CD14-positive monocyte (primary cell): ENCODE measurements around the gene GPER1. TPM values are rescaled to one million over a fixed set of nuclear protein-coding genes. Genes with fewer than 3 reads are reported as not detected.

ENCODE experiments used
- DNase-seq, 3 donors: peaks; one replicate each; pipeline ENCODE4 v3.0.0-alpha.2; 2011 to 2022
- H2AFZ ChIP-seq: 2 replicates; pipeline ENCODE4 v1.6.0; 2012; ENCODE audit warnings: mild to moderate bottlenecking, low read depth, low read length, inconsistent platforms; ENCODE audit not compliant: insufficient read depth, poor library complexity, severe bottlenecking
- H3K27ac ChIP-seq, 2 donors: 1 replicate in 1 of 2; 2 replicates in 1 of 2; pipeline ENCODE4 v1.5.1; 2012 to 2013; ENCODE audit warnings: low read length in 2 of 2, control low read depth in 1 of 2, inconsistent platforms in 1 of 2, low read depth in 1 of 2, mild to moderate bottlenecking in 1 of 2
- H3K27me3 ChIP-seq, 2 donors: one replicate each; pipeline versions ENCODE4 v1.6.0 to v1.6.1; 2011 to 2013; ENCODE audit warnings: low read length in 2 of 2; ENCODE audit not compliant: control insufficient read depth in 2 of 2, insufficient read depth in 2 of 2
- H3K36me3 ChIP-seq, 2 donors: replicated peaks in 1 of 2; 1 replicate in 1 of 2; 2 replicates in 1 of 2; pipeline versions ENCODE4 v1.5.1 to v1.6.1; 2012 to 2013; ENCODE audit warnings: low read length in 2 of 2, control low read depth in 1 of 2, inconsistent platforms in 1 of 2, mild to moderate bottlenecking in 1 of 2; ENCODE audit not compliant: insufficient read depth in 2 of 2, control insufficient read depth in 1 of 2
- H3K4me1 ChIP-seq, 2 donors: 1 replicate in 1 of 2; 2 replicates in 1 of 2; pipeline versions ENCODE4 v1.5.1 to v1.6.1; 2012 to 2013; ENCODE audit warnings: low read length in 2 of 2, control low read depth in 1 of 2, inconsistent platforms in 1 of 2, mild to moderate bottlenecking in 1 of 2, moderate library complexity in 1 of 2; ENCODE audit not compliant: insufficient read depth in 2 of 2, control insufficient read depth in 1 of 2
- H3K4me2 ChIP-seq: replicated peaks from 2 replicates; pipeline ENCODE3; 2012; ENCODE audit warnings: low read length, moderate library complexity, mild to moderate bottlenecking; ENCODE audit not compliant: poor library complexity, severe bottlenecking; ENCODE audit errors: extremely low read depth
- H3K4me3 ChIP-seq, 3 experiments: fragments of 200-600 bp in 1 of 3; sonication (generic) in 1 of 3; replicated peaks in 1 of 3; 1 replicate in 2 of 3; 2 replicates in 1 of 3; pipeline ENCODE4 v1.5.1; 2011 to 2013; ENCODE audit warnings: low read length in 3 of 3, mild to moderate bottlenecking in 3 of 3, control low read depth in 2 of 3, low read depth in 2 of 3, inconsistent platforms in 1 of 3, moderate library complexity in 1 of 3
- H3K79me2 ChIP-seq: 2 replicates; pipeline ENCODE4 v1.6.0; 2012; ENCODE audit warnings: mild to moderate bottlenecking, control low read depth, inconsistent platforms, low read length, moderate library complexity; ENCODE audit not compliant: insufficient read depth
- H3K9ac ChIP-seq: 2 replicates; pipeline ENCODE4 v1.6.0; 2017; ENCODE audit warnings: low read length, mild to moderate bottlenecking; ENCODE audit not compliant: insufficient read depth, poor library complexity, severe bottlenecking
- H3K9me3 ChIP-seq, 2 donors: replicated peaks in 1 of 2; 1 replicate in 1 of 2; 2 replicates in 1 of 2; pipeline versions ENCODE4 v1.5.1 to v1.6.1; 2012 to 2013; ENCODE audit warnings: low read length in 2 of 2, control low read depth in 1 of 2; ENCODE audit not compliant: control insufficient read depth in 1 of 2, insufficient read depth in 1 of 2
- H4K20me1 ChIP-seq: 2 replicates; pipeline ENCODE4 v1.6.0; 2012; ENCODE audit warnings: mild to moderate bottlenecking, low read length, control low read depth, moderate library complexity; ENCODE audit not compliant: insufficient read depth
- H3K27ac Mint-ChIP-seq, 7 donors: one replicate each; pipeline ENCODE4 v1.8.0; 2020; ENCODE audit warnings: mild to moderate bottlenecking in 7 of 7, mixed read lengths in 7 of 7, moderate library complexity in 6 of 7, inconsistent platforms in 2 of 7
- H3K27me3 Mint-ChIP-seq, 3 donors: one replicate each; pipeline ENCODE4 v1.8.0; 2021 to 2022; ENCODE audit warnings: low read depth in 3 of 3, mild to moderate bottlenecking in 3 of 3, mixed read lengths in 3 of 3, moderate library complexity in 3 of 3, inconsistent platforms in 1 of 3
- H3K36me3 Mint-ChIP-seq, 2 donors: one replicate each; pipeline ENCODE4 v1.8.0; 2020; ENCODE audit warnings: mixed read lengths in 2 of 2, inconsistent platforms in 1 of 2, mild to moderate bottlenecking in 1 of 2
- H3K4me1 Mint-ChIP-seq: one replicate; pipeline ENCODE4 v1.8.0; 2020; ENCODE audit warnings: mild to moderate bottlenecking, mixed read lengths
- H3K4me3 Mint-ChIP-seq, 2 donors: one replicate each; pipeline ENCODE4 v1.8.0; 2020; ENCODE audit warnings: mild to moderate bottlenecking in 2 of 2, mixed read lengths in 2 of 2, moderate library complexity in 1 of 2
- H3K9me3 Mint-ChIP-seq, 7 donors: one replicate each; pipeline ENCODE4 v1.8.0; 2020 to 2022; ENCODE audit warnings: mixed read lengths in 7 of 7, mild to moderate bottlenecking in 6 of 7, moderate library complexity in 6 of 7, inconsistent platforms in 2 of 7
- WGBS: methylation state at CpG from one replicate; pipeline ENCODE4 v1.1.5; 2013; ENCODE audit warnings: missing lambda C conversion rate; ENCODE audit not compliant: insufficient coverage; 5-methylcytosine and 5-hydroxymethylcytosine counted together
- intact Hi-C, 2 donors: fragments of 100-400 bp; cut with micrococcal nuclease; formaldehyde crosslinking; loops; one replicate each; pipeline versions ENCODE4 v1.15.0 to v1.15.1; 2023
- polyA plus RNA-seq, 3 donors: library from polyadenylated mRNA; depleted of rRNA in 1 of 3; unstranded in 2 of 3; stranded (reverse) in 1 of 3; fragments of 300-500 nt in 2 of 3; fragments of >200 nt in 1 of 3; fragmentation: Illumina TruSeq in 2 of 3; gene quantifications; 1 replicate in 2 of 3; 2 replicates in 1 of 3; pipeline ENCODE4 v1.2.3, GENCODE V29; 2012 to 2021
- TF ChIP-seq, protein P1 (sequence below): fragments of 200-600 bp; IDR thresholded peaks from one replicate; pipeline ENCODE4 v1.8.0; 2022; ENCODE audit warnings: antibody characterized with exemption, mild to moderate bottlenecking

GPER1 gene
- polyA plus RNA-seq, 3 donors = 0.35 to 10.0 (median 4.1) TPM

DNA sequence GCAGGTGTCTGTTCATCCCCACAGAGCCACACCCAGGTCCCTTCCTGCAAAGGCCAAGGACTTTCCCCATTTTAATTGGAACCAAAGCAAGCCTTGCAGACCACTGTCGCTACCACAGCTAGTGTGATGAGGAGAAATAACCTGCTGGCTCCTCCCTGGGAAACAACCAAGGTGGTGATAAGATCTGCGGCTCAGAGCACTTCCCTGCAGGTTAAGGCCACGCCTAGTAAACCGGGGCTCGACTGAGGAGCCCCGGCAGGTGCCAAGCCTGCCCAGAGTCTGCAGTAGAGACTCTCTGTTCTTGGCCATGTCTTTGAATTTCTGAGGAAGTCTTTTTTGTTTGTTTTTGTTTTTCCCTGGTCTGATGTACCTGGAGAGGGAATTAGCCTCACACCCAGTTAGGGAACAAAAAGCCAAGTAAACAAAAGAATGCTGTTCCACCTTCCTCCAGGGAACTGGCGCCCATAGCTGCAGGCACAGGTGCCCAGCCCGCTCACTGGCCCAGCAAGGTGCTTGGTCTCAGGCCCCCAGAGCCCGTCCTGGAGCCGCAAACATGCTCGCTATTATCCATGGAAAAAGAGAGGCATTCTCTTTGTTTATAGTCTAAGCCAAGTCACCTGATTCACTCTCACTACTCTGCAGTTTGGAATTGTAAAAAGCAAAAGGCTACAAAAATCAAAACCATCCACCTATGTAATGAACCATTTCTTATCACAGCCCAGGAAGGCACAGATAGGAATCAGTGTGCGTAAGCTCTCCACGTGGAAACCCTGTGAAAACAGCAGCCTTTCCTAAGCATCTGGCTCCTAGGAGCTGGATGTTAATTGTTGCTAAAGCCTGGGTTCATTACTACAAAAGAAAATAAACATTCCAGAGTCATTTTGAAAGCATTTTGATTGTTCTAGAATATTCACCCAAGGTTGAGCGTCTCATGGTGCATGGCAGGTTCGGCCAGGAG, 40.9 kb upstream of the GPER1 start:
- Mint-ChIP-seq H3K27me3 (peaks cover 18 to 25% (median 21%) of the 10 kb centered on the region in 3 donors), H3K9me3 (peaks cover 0 to 2% (median 0%) of the 10 kb centered on the region in 7 donors), H3K4me3 (no peak overlapping the region), H3K4me1 (peaks cover 28% of the 10 kb centered on the region), H3K36me3 (peaks cover 0 to 10% of the 10 kb centered on the region in 2 donors), H3K27ac (no peak overlapping the region)
- Histone ChIP-seq H3K27ac (no peak overlapping the region), H3K9ac (no peak overlapping the region), H3K79me2 (no peaks in the 10 kb centered on the region), H3K4me3 (no peak overlapping the region), H3K9me3 (no peaks in the 10 kb centered on the region), H3K27me3 (peaks cover 0 to 14% of the 10 kb centered on the region in 2 donors), H4K20me1 (no peaks in the 10 kb centered on the region), H3K4me1 (peaks cover 20 to 35% of the 10 kb centered on the region in 2 donors), H2AFZ (no peak overlapping the region), H3K36me3 (no peaks in the 10 kb centered on the region), H3K4me2 (no peak overlapping the region)
- intact Hi-C loops = loop anchor here in 1 of 2 donors (5.0 kb wide), 1 partner anchor 115 kb away; the partner anchor contains the start of gene ZFAND2A
- DNase-seq = no peak
- TF ChIP-seq, protein P1, sequence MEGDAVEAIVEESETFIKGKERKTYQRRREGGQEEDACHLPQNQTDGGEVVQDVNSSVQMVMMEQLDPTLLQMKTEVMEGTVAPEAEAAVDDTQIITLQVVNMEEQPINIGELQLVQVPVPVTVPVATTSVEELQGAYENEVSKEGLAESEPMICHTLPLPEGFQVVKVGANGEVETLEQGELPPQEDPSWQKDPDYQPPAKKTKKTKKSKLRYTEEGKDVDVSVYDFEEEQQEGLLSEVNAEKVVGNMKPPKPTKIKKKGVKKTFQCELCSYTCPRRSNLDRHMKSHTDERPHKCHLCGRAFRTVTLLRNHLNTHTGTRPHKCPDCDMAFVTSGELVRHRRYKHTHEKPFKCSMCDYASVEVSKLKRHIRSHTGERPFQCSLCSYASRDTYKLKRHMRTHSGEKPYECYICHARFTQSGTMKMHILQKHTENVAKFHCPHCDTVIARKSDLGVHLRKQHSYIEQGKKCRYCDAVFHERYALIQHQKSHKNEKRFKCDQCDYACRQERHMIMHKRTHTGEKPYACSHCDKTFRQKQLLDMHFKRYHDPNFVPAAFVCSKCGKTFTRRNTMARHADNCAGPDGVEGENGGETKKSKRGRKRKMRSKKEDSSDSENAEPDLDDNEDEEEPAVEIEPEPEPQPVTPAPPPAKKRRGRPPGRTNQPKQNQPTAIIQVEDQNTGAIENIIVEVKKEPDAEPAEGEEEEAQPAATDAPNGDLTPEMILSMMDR = no peak
- WGBS = 94% methylated on average over 6 of the region's 15 CpGs

DNA sequence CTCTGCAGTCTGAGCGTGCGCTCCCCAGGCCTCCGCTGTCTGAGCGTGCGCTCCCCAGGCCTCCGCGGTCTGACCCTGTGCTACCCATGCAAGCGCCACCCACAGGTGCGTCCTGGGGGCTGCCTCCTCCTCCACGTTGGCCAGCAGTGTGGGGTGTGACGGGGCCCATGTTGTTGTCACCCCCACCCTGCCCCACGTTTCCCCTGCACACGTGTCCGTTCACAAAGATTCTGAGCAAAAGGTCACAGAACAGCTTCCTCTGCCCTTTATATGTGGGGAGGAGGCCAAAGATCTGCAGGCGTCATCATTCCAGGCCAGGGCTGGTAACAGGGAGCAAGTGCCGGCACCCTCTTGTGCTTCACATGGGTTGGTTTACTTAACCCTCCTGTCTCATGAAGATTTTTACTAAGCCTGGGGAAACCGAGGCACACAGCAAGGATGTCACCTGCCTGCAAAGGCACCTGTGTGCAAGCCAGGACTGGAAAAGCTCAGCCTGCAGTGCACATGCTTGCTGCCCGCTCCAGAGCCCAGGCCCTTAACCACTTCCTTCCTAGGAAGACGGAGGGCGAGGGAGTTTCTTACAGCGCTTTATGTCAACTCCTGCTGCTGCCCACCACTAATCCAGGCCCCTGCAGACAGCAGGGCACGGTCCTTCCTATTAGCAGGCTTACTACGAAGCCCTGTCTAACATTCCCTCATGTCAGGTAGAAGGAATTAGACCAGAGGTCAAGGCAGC, 38.7 kb upstream of the GPER1 start:
- Histone ChIP-seq H3K27ac (no peak overlapping the region), H3K9me3 (no peaks in the 10 kb centered on the region), H3K4me1 (peaks cover 12 to 17% of the 10 kb centered on the region in 2 donors), H3K4me2 (no peak overlapping the region), H3K4me3 (no peak overlapping the region), H3K27me3 (peaks cover 0 to 22% of the 10 kb centered on the region in 2 donors), H4K20me1 (no peaks in the 10 kb centered on the region), H3K9ac (no peak overlapping the region), H3K36me3 (no peaks in the 10 kb centered on the region), H3K79me2 (no peaks in the 10 kb centered on the region), H2AFZ (peak overlapping the region; percentile 30)
- Mint-ChIP-seq H3K9me3 (no peaks in the 10 kb centered on the region), H3K27me3 (peaks cover 26 to 44% (median 29%) of the 10 kb centered on the region in 3 donors), H3K4me3 (no peak overlapping the region), H3K36me3 (peaks cover 2 to 10% of the 10 kb centered on the region in 2 donors), H3K27ac (peak overlapping the region in 1 of 7 donors; percentile 78), H3K4me1 (peaks cover 20% of the 10 kb centered on the region)
- intact Hi-C loops = loop anchor here in 1 of 2 donors (5.0 kb wide), 1 partner anchor 113 kb away; the partner anchor contains the start of gene ZFAND2A
- no peak for DNase-seq
- WGBS = 40% methylated on average over 14 of the region's 23 CpGs
- TF ChIP-seq, protein P1 = no peak
